Upper lobe of left lung (tissue), 4 donors: ENCODE data around the gene SLC12A1.

ENCODE experiments used
- CTCF ChIP-seq, 6 experiments: fragments of 450-650 bp in 4 of 6; fragments of 200-600 bp in 2 of 6; sonication (generic) in 2 of 6; IDR thresholded peaks; one replicate each; pipeline ENCODE4 v1.5.1; 2016 to 2019; ENCODE audit warnings: antibody characterized with exemption in 6 of 6
- POLR2A ChIP-seq, 4 donors: fragments of 450-650 bp; IDR thresholded peaks; one replicate each; pipeline ENCODE4 v1.5.1; 2016 to 2017; ENCODE audit warnings: antibody characterized with exemption in 4 of 4, mild to moderate bottlenecking in 2 of 4

GRCh38 chr15:48239334-48239733 is 33.2 kb downstream of the SLC12A1 start:
- no peak for TF ChIP-seq CTCF (IDR thresholded peaks at IDR 0.05)
- TF ChIP-seq POLR2A (IDR thresholded peaks at IDR 0.05) = no peak
